Measurements from ENCODE around the gene CRB1.
"Not testable (repeated sequence)": the region's sequence is repeated elsewhere in the genome, so short reads cannot be mapped to it uniquely, and the experiment has no call there.

CRB1 gene

GRCh38 chr1:197465528-197466327 lies 197.7 kb downstream of the CRB1 start:
- no peak for DNase-seq (ENCODE audit: low read depth in 2 of 2)

- DNase-seq (ENCODE audit: low read depth in 2 of 2): no peak
Observed at GRCh38 chr1:197466813-197467212, 198.8 kb downstream of the CRB1 start.

- no peak for DNase-seq (ENCODE audit: low read depth in 2 of 2)
Observed at GRCh38 chr1:197467881-197468280, 199.8 kb downstream of the CRB1 start.

- no peak for DNase-seq (ENCODE audit: low read depth in 2 of 2)
Observed at GRCh38 chr1:197468543-197469175, 200.6 kb downstream of the CRB1 start.

- DNase-seq (ENCODE audit: low read depth in 2 of 2): no peak
Observed at GRCh38 chr1:197469620-197470210, 201.7 kb downstream of the CRB1 start.

- DNase-seq (ENCODE audit: low read depth in 2 of 2): no peak
Observed at GRCh38 chr1:197470330-197470729, 202.3 kb downstream of the CRB1 start.

- no peak for DNase-seq (ENCODE audit: low read depth in 2 of 2)
Observed at GRCh38 chr1:197471248-197471985, 203.4 kb downstream of the CRB1 start.

GRCh38 chr1:197472141-197472540 lies 204.1 kb downstream of the CRB1 start:
- no peak for DNase-seq (ENCODE audit: low read depth in 2 of 2)

GRCh38 chr1:197480446-197480845 lies 212.4 kb downstream of the CRB1 start:
- no peak for DNase-seq (ENCODE audit: low read depth in 2 of 2)

GRCh38 chr1:197481101-197481500 lies 213.0 kb downstream of the CRB1 start:
- peak in 1 of 2 donors; percentile 2 for DNase-seq (ENCODE audit: low read depth in 2 of 2)

- DNase-seq (ENCODE audit: low read depth in 2 of 2): no peak
Observed at GRCh38 chr1:197485790-197486189, 217.7 kb downstream of the CRB1 start.

GRCh38 chr1:197486946-197487345 lies 218.9 kb downstream of the CRB1 start:
- DNase-seq (ENCODE audit: low read depth in 2 of 2): no peak

- not testable (repeated sequence) for DNase-seq (ENCODE audit: low read depth in 2 of 2)
Observed at GRCh38 chr1:197491505-197491904, 223.5 kb downstream of the CRB1 start.

- no peak for DNase-seq (ENCODE audit: low read depth in 2 of 2)
Observed at GRCh38 chr1:197496722-197497121, 228.7 kb downstream of the CRB1 start.

GRCh38 chr1:197510691-197511378 lies 242.8 kb downstream of the CRB1 start:
- no peak for DNase-seq (ENCODE audit: low read depth in 2 of 2)

GRCh38 chr1:197515421-197515820 lies 247.4 kb downstream of the CRB1 start:
- DNase-seq (ENCODE audit: low read depth in 2 of 2): no peak

- no peak for DNase-seq (ENCODE audit: low read depth in 2 of 2)
Observed at GRCh38 chr1:197519741-197520334, 251.8 kb downstream of the CRB1 start.

- peak in 1 of 2 donors; percentile 6 for DNase-seq (ENCODE audit: low read depth in 2 of 2)
Observed at GRCh38 chr1:197521118-197521739, 253.2 kb downstream of the CRB1 start.

- no peak for DNase-seq (ENCODE audit: low read depth in 2 of 2)
Observed at GRCh38 chr1:197526736-197527371, 258.8 kb downstream of the CRB1 start.

Data from stimulated activated CD4-positive, alpha-beta T cell treated with anti-CD3 and anti-CD28 coated beads, Interleukin-15, amount 100 ng/mL, for 48 hours (primary cell).